NCI-H1417 (cell line): ENCODE measurements around the gene PHETA2.
A peak's percentile ranks its signal among the peaks of the same experiment; 100 is the strongest.
"Not testable (repeated sequence)": the region's sequence is repeated elsewhere in the genome, so short reads cannot be mapped to it uniquely, and the experiment has no call there.

Experiments
- DNase-seq, 3 experiments: peaks; one replicate each; lab custom pipeline; 2025; lab: John Stamatoyannopoulos, UW

Gene PHETA2

DNA sequence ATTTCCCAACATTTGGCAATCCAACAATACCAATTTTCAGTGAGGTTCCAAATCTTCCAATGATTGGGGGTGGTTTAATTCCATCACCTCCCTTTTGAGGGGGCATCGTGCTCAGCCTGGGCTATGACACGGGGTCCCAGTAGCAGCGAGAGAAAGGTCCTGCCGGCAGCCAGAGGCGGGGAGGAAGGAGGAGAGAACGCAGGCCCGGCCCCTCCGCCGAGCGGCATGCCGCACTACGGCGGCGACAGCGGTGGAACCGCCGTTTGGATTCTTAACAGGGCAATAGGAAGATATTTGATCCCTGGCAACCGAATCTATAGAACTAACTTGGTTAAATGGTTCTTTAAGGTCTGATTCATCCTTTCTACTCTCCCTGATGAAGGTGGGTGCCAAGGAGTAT, 34.8 kb downstream of the PHETA2 start:
- DNase-seq = no peak

DNA sequence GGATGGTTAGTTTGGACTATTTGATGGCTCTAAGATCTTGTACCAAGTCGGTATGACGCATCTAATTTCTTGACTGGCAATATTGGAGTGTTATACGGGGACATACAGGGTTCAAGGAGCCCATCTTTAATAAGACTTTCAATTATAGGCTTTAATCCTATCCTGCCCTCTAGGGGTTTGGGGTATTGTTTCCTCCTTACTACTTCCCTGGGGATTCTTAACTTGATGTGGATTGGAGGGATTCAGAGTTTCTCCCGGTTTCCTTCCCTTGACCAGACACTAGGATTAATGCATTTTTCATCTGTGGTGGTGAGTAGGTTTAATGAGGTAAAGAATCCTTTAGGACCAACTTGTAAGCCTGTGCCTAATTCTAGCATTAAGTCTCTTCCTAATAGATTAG, 37.8 kb downstream of the PHETA2 start:
- no peak for DNase-seq

DNA sequence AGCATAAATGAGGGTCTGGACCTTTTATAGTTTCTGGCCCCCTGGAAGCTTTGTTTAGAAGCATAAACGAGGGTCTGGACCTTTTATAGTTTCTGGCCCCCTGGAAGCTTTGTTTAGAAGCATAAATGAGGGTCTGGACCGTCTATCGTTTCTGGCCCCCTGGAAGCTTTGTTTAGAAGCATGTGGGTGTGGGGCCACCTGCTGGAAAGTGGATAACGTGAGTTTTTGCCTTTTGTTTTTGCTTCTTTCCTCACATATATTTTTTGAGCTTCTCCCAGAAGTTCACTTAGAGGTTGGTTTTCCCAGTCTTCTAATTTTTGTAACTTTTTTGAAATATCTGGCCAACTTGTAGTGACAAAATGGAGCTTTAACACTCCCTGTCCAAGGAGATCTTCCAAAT, 38.7 kb downstream of the PHETA2 start:
- DNase-seq = peak in 2 of 3 experiments; percentile 5 to 34

DNA sequence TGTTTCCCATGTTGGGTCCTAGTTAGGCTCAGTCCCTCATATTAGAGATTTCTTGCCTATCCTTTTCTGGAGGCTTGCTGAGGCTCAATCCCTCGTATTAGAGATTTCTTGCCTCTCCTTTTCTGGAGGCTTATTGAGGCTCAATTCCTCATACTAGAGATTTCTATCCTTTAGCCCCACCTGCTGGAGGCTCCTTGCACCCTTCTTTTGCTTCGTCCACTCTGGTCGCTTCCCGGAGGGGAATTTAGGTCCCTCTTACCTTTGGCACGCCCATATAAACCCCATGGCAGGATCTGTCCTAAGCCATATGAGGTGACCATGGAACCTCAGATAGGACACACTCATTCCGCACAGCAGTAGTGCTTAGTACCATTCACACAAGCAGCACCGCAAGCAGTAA, 40.7 kb downstream of the PHETA2 start:
- DNase-seq = no peak

DNA sequence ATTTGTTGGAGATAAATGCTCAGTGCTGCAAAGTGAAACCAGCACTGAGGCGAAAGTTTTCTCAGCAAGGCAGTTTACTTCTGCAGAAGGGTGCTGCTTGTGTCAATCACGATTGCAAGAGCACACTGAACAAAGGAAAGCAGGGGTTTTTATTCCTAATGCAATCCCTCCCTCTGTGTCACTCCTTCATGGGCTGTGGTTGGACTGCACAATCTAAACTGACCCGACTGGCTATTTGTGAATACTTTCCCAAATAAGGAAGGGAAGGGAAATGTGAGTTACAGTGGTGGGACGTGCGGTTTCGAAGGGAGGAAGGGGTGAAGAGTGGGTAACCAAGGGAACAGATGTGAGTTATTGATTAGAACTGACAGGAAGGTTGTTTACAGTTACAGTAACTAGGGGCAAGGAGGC, 41.4 kb downstream of the PHETA2 start:
- not testable (repeated sequence) for DNase-seq

DNA sequence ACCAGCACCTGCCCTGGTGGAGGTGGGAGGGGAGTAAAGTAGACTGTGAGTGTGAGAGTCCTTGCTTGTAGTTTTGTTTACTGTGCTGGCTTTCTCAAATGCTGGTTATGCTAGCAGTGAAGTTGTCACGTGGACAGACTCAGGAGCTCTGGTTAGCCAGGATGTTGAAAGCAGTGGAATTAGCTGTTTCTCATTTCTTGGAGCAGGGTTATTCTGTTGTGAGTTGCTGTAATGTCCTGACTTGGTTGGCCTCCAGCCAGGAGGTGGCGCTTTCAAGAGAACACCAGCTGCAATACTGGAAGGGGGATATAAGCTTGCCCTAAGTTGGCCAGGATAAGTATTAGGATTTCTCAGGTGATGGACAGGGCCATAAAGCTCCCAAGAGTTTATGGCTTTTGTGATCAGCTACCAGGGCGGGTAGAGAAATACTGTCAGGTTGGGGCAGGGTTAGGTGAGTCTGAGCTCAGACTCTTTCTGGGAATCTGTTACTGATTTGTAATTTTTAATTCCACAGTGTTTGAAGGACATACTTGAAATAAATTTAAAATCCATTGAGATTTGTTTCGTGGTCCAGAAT, 42.9 kb downstream of the PHETA2 start:
- no peak for DNase-seq

DNA sequence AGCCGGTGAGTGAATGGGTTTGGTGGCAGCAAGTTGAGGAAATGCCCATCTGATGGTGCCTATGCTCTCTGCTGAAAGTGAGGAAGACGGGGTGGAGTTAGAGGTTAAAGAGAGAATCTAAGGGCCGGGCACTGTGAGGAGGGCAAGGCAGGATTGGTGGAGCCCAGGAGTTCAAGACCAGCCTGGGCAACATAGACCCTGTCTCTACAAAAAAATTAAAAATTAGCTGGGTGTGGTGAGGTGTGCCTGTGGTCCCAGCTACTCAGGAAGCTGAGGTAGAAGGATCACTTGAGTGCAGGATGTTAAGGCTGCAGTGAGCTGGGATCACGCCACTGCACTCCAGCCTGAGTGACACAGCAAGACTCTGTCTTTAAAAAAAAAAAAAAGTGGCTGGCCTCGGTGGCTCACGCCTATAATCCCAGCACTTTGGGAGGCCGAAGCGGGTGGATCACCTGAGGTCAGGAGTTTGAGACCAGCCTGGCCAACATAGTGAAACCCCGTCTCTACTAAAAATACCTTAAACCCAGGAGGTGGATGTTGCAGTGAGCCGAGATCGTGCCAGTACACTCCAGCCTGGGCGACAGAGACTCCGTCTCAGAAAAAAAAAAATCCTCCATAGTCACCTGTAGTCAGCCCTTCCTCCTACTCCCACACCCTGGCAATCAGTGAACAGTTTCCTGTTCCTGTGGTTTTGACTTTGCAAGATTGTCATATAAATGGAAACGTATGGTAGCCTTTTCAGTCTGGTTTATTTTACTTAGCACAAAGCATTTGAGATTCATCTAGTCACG, 46.4 kb downstream of the PHETA2 start:
- DNase-seq = not testable (repeated sequence)

DNA sequence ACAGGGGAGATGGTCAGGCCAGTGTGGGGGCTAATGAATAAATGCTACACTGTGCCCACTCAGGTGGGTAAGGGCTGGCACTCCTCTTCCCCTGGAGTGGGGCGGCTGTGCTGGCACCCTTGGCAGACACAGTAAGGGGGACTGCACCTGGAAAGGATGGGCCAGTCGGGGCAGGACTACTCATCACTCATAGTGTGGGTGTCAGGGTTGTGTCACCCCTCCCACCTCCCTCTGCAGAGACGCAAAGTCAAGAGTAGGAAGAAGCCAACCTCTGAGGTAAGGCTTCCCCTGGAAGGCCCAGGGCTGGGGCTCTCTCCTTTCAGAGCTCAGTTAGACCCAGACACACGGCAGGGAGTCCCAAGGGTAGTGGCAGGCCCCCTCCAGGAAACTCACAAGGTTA, 49.5 kb downstream of the PHETA2 start:
- DNase-seq = not testable (repeated sequence)

DNA sequence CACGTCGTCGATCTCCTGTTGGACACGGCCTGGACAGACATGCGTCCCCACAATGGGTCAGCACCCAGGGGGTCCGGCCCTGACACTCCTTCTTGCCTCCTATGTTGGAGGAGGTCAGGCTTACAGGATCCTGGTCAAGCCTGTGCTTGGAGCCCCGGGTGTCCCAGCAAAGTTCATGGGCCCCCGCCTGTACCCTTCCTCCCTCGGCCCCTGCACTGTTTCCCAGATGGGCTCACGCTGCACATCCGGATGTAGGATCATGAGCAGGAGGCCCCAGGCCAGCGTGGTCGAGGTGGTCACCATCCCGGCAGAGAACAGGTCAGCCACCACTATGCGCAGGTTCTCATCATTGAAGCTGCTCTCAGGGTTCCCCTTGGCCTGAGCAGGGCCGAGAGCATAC, 53.6 kb downstream of the PHETA2 start:
- DNase-seq = no peak

DNA sequence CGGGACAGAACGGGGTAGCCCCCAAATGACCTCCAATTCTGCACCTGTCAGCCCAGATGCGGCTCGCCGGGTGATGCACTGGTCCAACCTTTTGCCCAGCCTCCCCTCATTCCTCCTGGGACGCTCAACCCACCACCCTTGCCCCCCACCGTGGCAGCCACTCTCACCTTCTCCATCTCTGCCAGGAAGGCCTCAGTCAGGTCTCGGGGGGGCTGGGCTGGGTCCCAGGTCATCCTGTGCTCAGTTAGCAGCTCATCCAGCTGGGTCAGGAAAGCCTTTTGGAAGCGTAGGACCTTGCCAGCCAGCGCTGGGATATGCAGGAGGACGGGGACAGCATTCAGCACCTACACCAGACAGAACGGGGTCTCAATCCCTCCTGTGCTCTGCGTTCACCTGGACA, 54.0 kb downstream of the PHETA2 start:
- not testable (repeated sequence) for DNase-seq
